K562 (cell line): ENCODE data around the gene LBP. TPM values are rescaled to one million over a fixed set of nuclear protein-coding genes. Genes with fewer than 3 reads are reported as not detected.
A peak's percentile ranks its signal among the peaks of the same experiment; 100 is the strongest.

ENCODE experiments used
- ATAC-seq: fragments of 200-7000 bp; cut with Tn5 transposase; 3 replicates; pipeline ENCODE4 v1.9.1; 2020; ENCODE audit warnings: moderate library complexity
- BruUV-seq: library from RNA; stranded (reverse); fragments of 400-500 nt; replicated peaks from 2 replicates; lab custom pipeline; 2021; lab: Mats Ljungman, UMichigan
- CTCF ChIA-PET: fragments of 300-600 bp; formaldehyde crosslinking; extraction: SDS; loops from one replicate; lab custom pipeline; 2021; ENCODE audit warnings: low intra/inter-chr PET ratio; lab: Yijun Ruan, JAX
- POLR2A ChIA-PET: fragments of 300-600, 350-650 bp; sonication (Branson Sonifier 250); formaldehyde crosslinking; extraction: SDS; loops from one replicate; lab custom pipeline; 2021; ENCODE audit warnings: antibody characterized with exemption, inconsistent platforms; lab: Yijun Ruan, JAX
- DNase-seq, 4 experiments: peaks; one replicate each; pipeline versions ENCODE4 v3.0.0 to v3.0.0-alpha.2; 2011 to 2018; ENCODE audit warnings: low spot score in 3 of 4, mixed read lengths in 3 of 4; ENCODE audit errors: extremely low read depth in 1 of 4
- FAIRE-seq: peaks from 2 replicates; lab custom pipeline; 2011; peaks lifted over from hg19 to GRCh38; lab: Jason Lieb, UNC
- H2AFZ ChIP-seq: 2 replicates; pipeline ENCODE4 v1.6.0; 2011; ENCODE audit warnings: low read depth, low read length, control low read depth, inconsistent platforms
- H3K27ac ChIP-seq: fragments of 200-600 bp; 3 replicates; pipeline ENCODE4 v1.8.0; 2011; ENCODE audit warnings: low read depth, mild to moderate bottlenecking, control low read depth, inconsistent platforms, low read length, moderate library complexity, mixed read lengths; ENCODE audit errors: extremely low read depth
- H3K27me3 ChIP-seq, 2 experiments: fragments of 300-600 bp in 1 of 2; 2 replicates in 1 of 2; 3 replicates in 1 of 2; pipeline versions ENCODE4 v1.6.0 to v1.8.0; 2011; ENCODE audit warnings: inconsistent platforms in 2 of 2, low read length in 2 of 2, mild to moderate bottlenecking in 1 of 2, mixed read lengths in 1 of 2, moderate library complexity in 1 of 2; ENCODE audit not compliant: control insufficient read depth in 2 of 2, insufficient read depth in 2 of 2
- H3K36me3 ChIP-seq: fragments of 300-600 bp; 3 replicates; pipeline ENCODE4 v1.8.0; 2011; ENCODE audit warnings: mild to moderate bottlenecking, low read length, inconsistent platforms; ENCODE audit not compliant: control insufficient read depth, insufficient read depth
- H3K4me1 ChIP-seq, 2 experiments: fragments of 200-600 bp in 1 of 2; replicated peaks in 1 of 2; 2 replicates in 1 of 2; 3 replicates in 1 of 2; pipeline versions ENCODE4 v1.5.1 to v1.8.0; 2011; ENCODE audit warnings: inconsistent platforms in 2 of 2, low read length in 2 of 2, mild to moderate bottlenecking in 1 of 2, mixed read lengths in 1 of 2, moderate library complexity in 1 of 2; ENCODE audit not compliant: control insufficient read depth in 2 of 2, insufficient read depth in 2 of 2
- H3K4me2 ChIP-seq: 2 replicates; pipeline ENCODE4 v1.6.1; 2011; ENCODE audit warnings: low read length, control low read depth, inconsistent platforms, mixed read lengths; ENCODE audit not compliant: insufficient read depth
- H3K4me3 ChIP-seq: fragments of 200-600 bp; sonication (generic), shearing (Covaris generic); 2 replicates; pipeline ENCODE4 v1.5.1; 2016; ENCODE audit warnings: control low read depth, inconsistent platforms
- H3K79me2 ChIP-seq: fragments of 200-600 bp; 3 replicates; pipeline ENCODE4 v1.8.0; 2011; ENCODE audit warnings: low read length, inconsistent platforms; ENCODE audit not compliant: control insufficient read depth, insufficient read depth
- H3K9ac ChIP-seq, 2 experiments: 2 replicates each; pipeline versions ENCODE4 v1.6.0 to v1.6.1; 2011; ENCODE audit warnings: low read depth in 2 of 2, low read length in 2 of 2, control low read depth in 1 of 2, inconsistent platforms in 1 of 2, mild to moderate bottlenecking in 1 of 2, mixed read lengths in 1 of 2; ENCODE audit not compliant: insufficient read depth in 1 of 2
- H3K9me1 ChIP-seq: one replicate; pipeline ENCODE4 v1.6.0; 2011; ENCODE audit warnings: inconsistent platforms, mild to moderate bottlenecking, low read length, moderate library complexity; ENCODE audit not compliant: control insufficient read depth, insufficient read depth
- H3K9me3 ChIP-seq: replicated peaks from 2 replicates; pipeline ENCODE4 v1.5.1; 2011; ENCODE audit warnings: low read depth, low read length, inconsistent platforms; ENCODE audit not compliant: control insufficient read depth, insufficient read depth
- H4K20me1 ChIP-seq: replicated peaks from 2 replicates; pipeline ENCODE4 v1.6.1; 2011; ENCODE audit warnings: low read length, inconsistent platforms, mixed read lengths; ENCODE audit not compliant: control insufficient read depth, insufficient read depth
- C11orf30 ChIP-seq: fragments of 450-650 bp; IDR thresholded peaks from 2 replicates; pipeline ENCODE4 v1.6.1; 2016; ENCODE audit warnings: low read depth, mild to moderate bottlenecking
- ETV5 ChIP-seq: sonication (generic); formaldehyde crosslinking; IDR thresholded peaks from 2 replicates; pipeline ENCODE4 v1.4.0; 2020; ENCODE audit warnings: low read depth, mild to moderate bottlenecking, missing genetic modification reagents
- FUS ChIP-seq: fragments of 200-400 bp; formaldehyde crosslinking; optimal IDR thresholded peaks from 2 replicates; pipeline ENCODE3; 2017; ENCODE audit warnings: low read depth, low read length
- IRF9 ChIP-seq: fragments of 450-650 bp; IDR thresholded peaks from 2 replicates; pipeline ENCODE4 v1.6.1; 2016; ENCODE audit warnings: missing biosample characterization, missing genetic modification characterization
- MBD2 ChIP-seq: sonication (generic); IDR thresholded peaks from 2 replicates; pipeline ENCODE4 v1.6.1; 2016; ENCODE audit warnings: low read depth, borderline replicate concordance
- NFIX ChIP-seq: fragments of 250-450 bp; sonication (Bioruptor Pico); IDR thresholded peaks from 2 replicates; pipeline ENCODE4 v1.4.0; 2020; ENCODE audit warnings: low read depth, mild to moderate bottlenecking, moderate library complexity
- RNF2 ChIP-seq: sonication (generic); IDR thresholded peaks from 2 replicates; pipeline ENCODE4 v1.6.1; 2016
- ZBED1 ChIP-seq: IDR thresholded peaks from 2 replicates; pipeline ENCODE4 v1.6.1; 2014
- ZNF561 ChIP-seq: fragments of 450-650 bp; formaldehyde crosslinking; conservative IDR thresholded peaks from 2 replicates; pipeline ENCODE4 v1.4.0; 2020; ENCODE audit warnings: mild to moderate bottlenecking, moderate library complexity
- ZNF696 ChIP-seq: fragments of 250-450 bp; sonication (Bioruptor Pico); conservative IDR thresholded peaks from 2 replicates; pipeline ENCODE4 v1.4.0; 2020; ENCODE audit warnings: mild to moderate bottlenecking, moderate library complexity
- WGBS: fragments of 100-300 bp; shearing (Covaris generic); methylation state at CpG from one replicate; pipeline ENCODE4 v1.1.6; 2016; ENCODE audit warnings: low coverage, mixed read lengths; ENCODE audit not compliant: insufficient coverage; ENCODE audit errors: missing lambda C conversion rate; 5-methylcytosine and 5-hydroxymethylcytosine counted together
- in situ Hi-C: fragments of 300-500 bp; cut with MboI; formaldehyde crosslinking; loops from 4 replicates; pipeline ENCODE4 v1.15.0; 2018; ENCODE audit warnings: inconsistent platforms, mixed read lengths
- intact Hi-C: fragments of 100-400 bp; cut with micrococcal nuclease; formaldehyde crosslinking; loops from 2 replicates; pipeline ENCODE4 v1.14.2; 2022
- polyA plus RNA-seq, 8 experiments: library from polyadenylated mRNA; depleted of rRNA in 4 of 8; stranded (reverse) in 5 of 8; unstranded in 3 of 8; fragments of >200 nt; fragmentation: Nextera tagmentation in 2 of 8; fragmentation: Illumina TruSeq in 1 of 8; extraction: Ambion mirVana in 2 of 8; extraction: Trizol in 1 of 8; gene quantifications; 2 replicates each; pipeline versions ENCODE4 v1.2.1 to v1.2.3, GENCODE V29; 2011 to 2014; ENCODE audit warnings: inconsistent platforms in 1 of 8, missing spikeins in 1 of 8
- total RNA-seq, 7 experiments: library from RNA; depleted of rRNA in 6 of 7; stranded (reverse); fragments of >200 nt in 6 of 7; fragmentation: Illumina TruSeq in 2 of 7; extraction: Trizol in 2 of 7; gene quantifications; 2 replicates each; pipeline versions ENCODE4 v1.2.1 to v1.2.3, GENCODE V29; 2011 to 2021; ENCODE audit warnings: low replicate concordance in 1 of 7
- TF ChIP-seq, protein P1 (sequence below): conservative IDR thresholded peaks from 2 replicates; pipeline ENCODE4 v1.6.1; 2011; ENCODE audit warnings: low read depth, mild to moderate bottlenecking, low read length; ENCODE audit not compliant: control insufficient read depth
- TF ChIP-seq, protein P2 (sequence below), 2 experiments: fragments of 450-650 bp; formaldehyde crosslinking in 1 of 2; IDR thresholded peaks; 2 replicates each; pipeline versions ENCODE4 v1.4.0 to v1.6.1; 2014 to 2020; ENCODE audit warnings: mild to moderate bottlenecking in 2 of 2, borderline replicate concordance in 1 of 2, low read depth in 1 of 2

The LBP gene
- total and polyA plus RNA-seq, 9 of the 15 experiments (the other 6 are each of a cell fraction or from before 2014, with no cell fraction given), result 0.06 to 0.31 (median 0.09) TPM; not detected in 3

GRCh38 chr20:38357653-38358207 lies 11.4 kb downstream of the LBP start:
- H3K9me1 ChIP-seq, result no peaks in the 10 kb centered on the region
- peak in 3 of 4 experiments; percentile 28 to 86 (median 41) for DNase-seq
- no peaks in the 10 kb centered on the region for H3K27me3 ChIP-seq
- H2AFZ ChIP-seq, result peak overlapping the region; percentile 85
- no peaks in the 10 kb centered on the region for H3K79me2 ChIP-seq
- FAIRE-seq, result peak; percentile 71
- H4K20me1 ChIP-seq, result no peaks in the 10 kb centered on the region
- 0 out of 2 replicates have a peak overlapping the region, but pooled peaks have one; percentile 17 for H3K4me3 ChIP-seq
- ATAC-seq, result peak; percentile 76
- 0% methylated on average over 7 of the region's 7 CpGs for WGBS
- no TSS peak for BruUV-seq
- H3K9me3 ChIP-seq, result no peaks in the 10 kb centered on the region
- intact Hi-C loops, result no loop called here
- no peaks in the 10 kb centered on the region for H3K36me3 ChIP-seq
- ChIA-PET CTCF (no interaction called here), POLR2A (interaction anchor here (0.7 to 1.4 kb wide), 3 partner anchors 15 to 49 kb away, joined by 3 to 4 read pairs (median 3); no protein-coding TSS in a partner anchor)
- peaks cover 17 to 27% of the 10 kb centered on the region in 2 experiments for H3K4me1 ChIP-seq
- peak overlapping the region; percentile 74 for H3K4me2 ChIP-seq
- in situ Hi-C loops, result no loop called here
- H3K9ac ChIP-seq, result peak overlapping the region in 1 of 2 experiments; percentile 50; a peak in 3 of 4 replicates
- peak overlapping the region; percentile 71 for H3K27ac ChIP-seq
- TF ChIP-seq C11orf30 (no peak), IRF9 (no peak), NFIX (CRISPR knock-in tag) (no peak), ZNF696 (CRISPR knock-in tag) (no peak), FUS (no peak), ZNF561 (CRISPR knock-in tag) (no peak), MBD2 (no peak; the same call in 1 of the 2 replicates), ZBED1 (no peak), RNF2 (no peak), ETV5 (CRISPR knock-in tag) (0 out of 2 replicates have a peak, but pooled peaks have one; percentile 16)
- TF ChIP-seq, protein P1, sequence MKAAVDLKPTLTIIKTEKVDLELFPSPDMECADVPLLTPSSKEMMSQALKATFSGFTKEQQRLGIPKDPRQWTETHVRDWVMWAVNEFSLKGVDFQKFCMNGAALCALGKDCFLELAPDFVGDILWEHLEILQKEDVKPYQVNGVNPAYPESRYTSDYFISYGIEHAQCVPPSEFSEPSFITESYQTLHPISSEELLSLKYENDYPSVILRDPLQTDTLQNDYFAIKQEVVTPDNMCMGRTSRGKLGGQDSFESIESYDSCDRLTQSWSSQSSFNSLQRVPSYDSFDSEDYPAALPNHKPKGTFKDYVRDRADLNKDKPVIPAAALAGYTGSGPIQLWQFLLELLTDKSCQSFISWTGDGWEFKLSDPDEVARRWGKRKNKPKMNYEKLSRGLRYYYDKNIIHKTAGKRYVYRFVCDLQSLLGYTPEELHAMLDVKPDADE, result no peak
- TF ChIP-seq, protein P2, sequence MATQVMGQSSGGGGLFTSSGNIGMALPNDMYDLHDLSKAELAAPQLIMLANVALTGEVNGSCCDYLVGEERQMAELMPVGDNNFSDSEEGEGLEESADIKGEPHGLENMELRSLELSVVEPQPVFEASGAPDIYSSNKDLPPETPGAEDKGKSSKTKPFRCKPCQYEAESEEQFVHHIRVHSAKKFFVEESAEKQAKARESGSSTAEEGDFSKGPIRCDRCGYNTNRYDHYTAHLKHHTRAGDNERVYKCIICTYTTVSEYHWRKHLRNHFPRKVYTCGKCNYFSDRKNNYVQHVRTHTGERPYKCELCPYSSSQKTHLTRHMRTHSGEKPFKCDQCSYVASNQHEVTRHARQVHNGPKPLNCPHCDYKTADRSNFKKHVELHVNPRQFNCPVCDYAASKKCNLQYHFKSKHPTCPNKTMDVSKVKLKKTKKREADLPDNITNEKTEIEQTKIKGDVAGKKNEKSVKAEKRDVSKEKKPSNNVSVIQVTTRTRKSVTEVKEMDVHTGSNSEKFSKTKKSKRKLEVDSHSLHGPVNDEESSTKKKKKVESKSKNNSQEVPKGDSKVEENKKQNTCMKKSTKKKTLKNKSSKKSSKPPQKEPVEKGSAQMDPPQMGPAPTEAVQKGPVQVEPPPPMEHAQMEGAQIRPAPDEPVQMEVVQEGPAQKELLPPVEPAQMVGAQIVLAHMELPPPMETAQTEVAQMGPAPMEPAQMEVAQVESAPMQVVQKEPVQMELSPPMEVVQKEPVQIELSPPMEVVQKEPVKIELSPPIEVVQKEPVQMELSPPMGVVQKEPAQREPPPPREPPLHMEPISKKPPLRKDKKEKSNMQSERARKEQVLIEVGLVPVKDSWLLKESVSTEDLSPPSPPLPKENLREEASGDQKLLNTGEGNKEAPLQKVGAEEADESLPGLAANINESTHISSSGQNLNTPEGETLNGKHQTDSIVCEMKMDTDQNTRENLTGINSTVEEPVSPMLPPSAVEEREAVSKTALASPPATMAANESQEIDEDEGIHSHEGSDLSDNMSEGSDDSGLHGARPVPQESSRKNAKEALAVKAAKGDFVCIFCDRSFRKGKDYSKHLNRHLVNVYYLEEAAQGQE (IDR thresholded peaks at IDR 0.05; ENCODE audit: borderline replicate concordance), result no peak
- TF ChIP-seq, protein P2 (CRISPR knock-in tag; IDR thresholded peaks at IDR 0.05; ENCODE audit: low read depth), result no peak
